GM12878 (cell line): ENCODE measurements around the gene SPAG9. TPM values are rescaled to one million over a fixed set of nuclear protein-coding genes. Genes with fewer than 3 reads are reported as not detected.

ENCODE experiments used
- ATAC-seq: fragments of 200-7000 bp; cut with Tn5 transposase; 3 replicates; pipeline ENCODE4 v1.9.1; 2020; ENCODE audit warnings: mild to moderate bottlenecking, moderate library complexity
- BruUV-seq: library from RNA; stranded (reverse); fragments of 400-500 nt; replicated peaks from 2 replicates; lab custom pipeline; 2021; lab: Mats Ljungman, UMichigan
- CTCF ChIA-PET: fragments of 300-600 bp; sonication (Branson Sonifier 250); formaldehyde crosslinking; extraction: SDS; loops from one replicate; lab custom pipeline; 2021; ENCODE audit warnings: inconsistent platforms; lab: Yijun Ruan, JAX
- POLR2A ChIA-PET: fragments of 350-600 bp; formaldehyde crosslinking; extraction: SDS; loops from one replicate; lab custom pipeline; 2021; ENCODE audit warnings: inconsistent platforms; lab: Charles Lee
- RAD21 ChIA-PET: fragments of 300-600 bp; sonication (Branson Sonifier 250); formaldehyde crosslinking; loops from one replicate; lab custom pipeline; 2023; ENCODE audit warnings: antibody characterized with exemption; ENCODE audit not compliant: unreplicated experiment; lab: Charles Lee
- SMC1A ChIA-PET: fragments of 300-600 bp; sonication (Branson Sonifier 250); formaldehyde crosslinking; loops from one replicate; lab custom pipeline; 2023; ENCODE audit not compliant: unreplicated experiment, uncharacterized antibody; lab: Charles Lee
- DNase-seq: peaks from one replicate; pipeline ENCODE4 v3.0.0-alpha.2; 2011; ENCODE audit warnings: low read depth, low spot score
- FAIRE-seq: peaks from 3 replicates; lab custom pipeline; 2011; peaks lifted over from hg19 to GRCh38; lab: Jason Lieb, UNC
- H2AFZ ChIP-seq: 2 replicates; pipeline ENCODE4 v1.6.0; 2011; ENCODE audit warnings: low read depth, low read length, control low read depth; ENCODE audit not compliant: control insufficient read depth
- H3K27ac ChIP-seq: 2 replicates; pipeline ENCODE4 v1.5.1; 2011; ENCODE audit warnings: control low read depth; ENCODE audit not compliant: control insufficient read depth, insufficient read depth
- H3K27me3 ChIP-seq, 2 experiments: replicated peaks in 1 of 2; 2 replicates each; pipeline versions ENCODE4 v1.6.0 to v1.6.1; 2011; ENCODE audit warnings: low read length in 1 of 2; ENCODE audit not compliant: control insufficient read depth in 2 of 2, insufficient read depth in 2 of 2
- H3K36me3 ChIP-seq, 2 experiments: 2 replicates each; pipeline ENCODE4 v1.5.1; 2011; ENCODE audit warnings: low read length in 1 of 2; ENCODE audit not compliant: control insufficient read depth in 2 of 2, insufficient read depth in 2 of 2
- H3K4me1 ChIP-seq: 2 replicates; pipeline ENCODE4 v1.6.1; 2011; ENCODE audit warnings: mild to moderate bottlenecking, low read length, moderate library complexity, mixed read lengths; ENCODE audit not compliant: control insufficient read depth, insufficient read depth
- H3K4me2 ChIP-seq: 2 replicates; pipeline ENCODE4 v1.6.0; 2011; ENCODE audit warnings: control low read depth; ENCODE audit not compliant: control insufficient read depth, insufficient read depth
- H3K4me3 ChIP-seq: fragments of 200-600 bp; sonication (generic); 2 replicates; pipeline ENCODE4 v1.5.1; 2016
- H3K79me2 ChIP-seq: 2 replicates; pipeline ENCODE4 v1.6.0; 2011; ENCODE audit warnings: low read length; ENCODE audit not compliant: control insufficient read depth, insufficient read depth
- H3K9ac ChIP-seq: 2 replicates; pipeline ENCODE4 v1.8.0; 2011; ENCODE audit warnings: low read length, control low read depth, mixed read lengths; ENCODE audit not compliant: control insufficient read depth, insufficient read depth
- H3K9me3 ChIP-seq: replicated peaks from 3 replicates; pipeline ENCODE4 v1.5.1; 2011; ENCODE audit warnings: mild to moderate bottlenecking, low read length; ENCODE audit not compliant: control insufficient read depth, insufficient read depth
- H4K20me1 ChIP-seq: 2 replicates; pipeline ENCODE4 v1.6.0; 2011; ENCODE audit not compliant: control insufficient read depth, insufficient read depth
- ATF7 ChIP-seq: fragments of 450-650 bp; IDR thresholded peaks from 2 replicates; pipeline ENCODE4 v1.6.1; 2016; ENCODE audit warnings: low read depth, mild to moderate bottlenecking
- BCL11A ChIP-seq: IDR thresholded peaks from 2 replicates; pipeline ENCODE4 v1.6.1; 2011; ENCODE audit warnings: low read depth, low read length
- BMI1 ChIP-seq: fragments of 450-650 bp; IDR thresholded peaks from 2 replicates; pipeline ENCODE4 v1.6.1; 2016; ENCODE audit warnings: mild to moderate bottlenecking, moderate library complexity, borderline replicate concordance
- CREB1 ChIP-seq: IDR thresholded peaks from 2 replicates; pipeline ENCODE4 v1.6.1; 2012; ENCODE audit warnings: low read depth, mild to moderate bottlenecking, inconsistent platforms
- LARP7 ChIP-seq: fragments of 450-650 bp; IDR thresholded peaks from 2 replicates; pipeline ENCODE4 v1.6.1; 2017; ENCODE audit warnings: mild to moderate bottlenecking
- POLR2AphosphoS5 ChIP-seq: IDR thresholded peaks from 2 replicates; pipeline ENCODE4 v1.6.1; 2011; ENCODE audit warnings: mild to moderate bottlenecking, low read length, inconsistent platforms
- SIN3A ChIP-seq: IDR thresholded peaks from 2 replicates; pipeline ENCODE4 v1.6.1; 2012; ENCODE audit warnings: low read depth, low read length, improper control_type of control experiment
- TCF3 ChIP-seq: IDR thresholded peaks from 2 replicates; pipeline ENCODE4 v1.6.1; 2012; ENCODE audit warnings: low read depth, mild to moderate bottlenecking, low read length, borderline replicate concordance; ENCODE audit not compliant: insufficient read depth
- TCF7 ChIP-seq: IDR thresholded peaks from 2 replicates; pipeline ENCODE4 v1.6.1; 2014; ENCODE audit warnings: antibody characterized with exemption, borderline replicate concordance
- ZNF217 ChIP-seq: fragments of 450-650 bp; IDR thresholded peaks from 2 replicates; pipeline ENCODE4 v1.6.1; 2017; ENCODE audit warnings: antibody characterized with exemption, mild to moderate bottlenecking
- WGBS: methylation state at CpG from one replicate; pipeline ENCODE4 v1.1.6; 2016; ENCODE audit warnings: low lambda C conversion rate; ENCODE audit not compliant: insufficient replicate concordance, insufficient coverage; ENCODE audit errors: missing lambda C conversion rate; 5-methylcytosine and 5-hydroxymethylcytosine counted together
- in situ Hi-C: fragments of 300-500 bp; cut with MboI; formaldehyde crosslinking; loops from 9 replicates; pipeline ENCODE4 v1.14.3; 2018; ENCODE audit warnings: mixed read lengths
- intact Hi-C: fragments of 100-400 bp; cut with micrococcal nuclease; formaldehyde crosslinking; loops from one replicate; pipeline ENCODE4 v1.14.2; 2022; ENCODE audit not compliant: unreplicated experiment
- polyA plus RNA-seq, 11 experiments: library from polyadenylated mRNA; depleted of rRNA in 4 of 11; unstranded in 6 of 11; stranded (reverse) in 5 of 11; fragments of >200 nt; fragmentation: Nextera tagmentation in 4 of 11; fragmentation: Illumina TruSeq in 1 of 11; extraction: Ambion mirVana in 4 of 11; extraction: Trizol in 1 of 11; gene quantifications; 1 replicate in 1 of 11; 2 replicates in 10 of 11; pipeline versions ENCODE4 v1.2.1 to v1.2.3, GENCODE V29; 2011 to 2016; ENCODE audit warnings: inconsistent platforms in 2 of 11, missing spikeins in 2 of 11, low read depth in 1 of 11
- total RNA-seq, 4 experiments: library from RNA; depleted of rRNA in 3 of 4; stranded (reverse); fragments of >200 nt in 3 of 4; fragmentation: Illumina TruSeq in 1 of 4; extraction: Trizol in 1 of 4; gene quantifications; 2 replicates each; pipeline versions ENCODE4 v1.2.1 to v1.2.3, GENCODE V29; 2013 to 2021
- TF ChIP-seq, protein P1 (sequence below): IDR thresholded peaks from 2 replicates; pipeline ENCODE4 v1.6.1; 2012; ENCODE audit warnings: low read length, inconsistent platforms
- TF ChIP-seq, protein P2 (sequence below): fragments of 450-650 bp; IDR thresholded peaks from 2 replicates; pipeline ENCODE4 v1.6.1; 2016; ENCODE audit warnings: mild to moderate bottlenecking
- TF ChIP-seq, protein P3 (sequence below): fragments of 450-650 bp; IDR thresholded peaks from 2 replicates; pipeline ENCODE4 v1.6.1; 2017; ENCODE audit warnings: low read depth, mild to moderate bottlenecking, moderate library complexity
- TF ChIP-seq, protein P4 (sequence below): fragments of 450-650 bp; IDR thresholded peaks from 2 replicates; pipeline ENCODE4 v1.6.1; 2017; ENCODE audit warnings: borderline replicate concordance

The SPAG9 gene
- total and polyA plus RNA-seq, 10 of the 15 experiments (the other 5 are each of a cell fraction or from before 2014, with no cell fraction given): 6.6 to 42.0 (median 24.9) TPM

DNA sequence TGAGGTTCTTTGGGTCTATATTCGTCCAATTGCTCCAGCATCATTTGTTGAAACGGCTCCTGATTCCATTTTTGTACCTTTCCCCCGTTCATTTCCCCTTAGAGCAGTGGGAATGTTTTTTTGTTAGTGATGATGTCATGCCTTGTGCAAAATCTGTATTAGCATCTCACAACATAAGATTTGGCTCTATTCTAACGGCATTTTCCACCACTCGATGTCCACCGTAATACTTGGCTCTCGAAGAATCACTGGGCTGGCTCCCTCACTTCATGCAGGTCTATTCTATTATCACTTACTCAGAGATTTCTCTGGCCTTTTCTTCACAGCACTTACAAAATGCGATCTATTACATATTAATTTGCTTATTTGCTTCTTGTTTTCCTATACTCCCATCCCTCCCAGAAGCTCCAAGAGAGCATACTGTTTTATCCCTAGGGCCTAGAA lies 32.1 kb upstream of the SPAG9 start:
- ATAC-seq (peak; percentile 2; the same call in 1 of the 3 replicates), FAIRE-seq (no peak), DNase-seq (no peak)
- TF ChIP-seq CREB1 (0 out of 2 replicates have a peak, but pooled peaks have one; percentile 12), POLR2AphosphoS5 (no peak), BMI1 (peak; percentile 7; the same call in 1 of the 2 replicates), SIN3A (no peak), TCF7 (no peak), BCL11A (no peak), ZNF217 (0 out of 2 replicates have a peak, but pooled peaks have one; percentile 16), ATF7 (peak; percentile 90), LARP7 (0 out of 2 replicates have a peak, but pooled peaks have one; percentile 28), TCF3 (no peak)
- TF ChIP-seq, protein P1, sequence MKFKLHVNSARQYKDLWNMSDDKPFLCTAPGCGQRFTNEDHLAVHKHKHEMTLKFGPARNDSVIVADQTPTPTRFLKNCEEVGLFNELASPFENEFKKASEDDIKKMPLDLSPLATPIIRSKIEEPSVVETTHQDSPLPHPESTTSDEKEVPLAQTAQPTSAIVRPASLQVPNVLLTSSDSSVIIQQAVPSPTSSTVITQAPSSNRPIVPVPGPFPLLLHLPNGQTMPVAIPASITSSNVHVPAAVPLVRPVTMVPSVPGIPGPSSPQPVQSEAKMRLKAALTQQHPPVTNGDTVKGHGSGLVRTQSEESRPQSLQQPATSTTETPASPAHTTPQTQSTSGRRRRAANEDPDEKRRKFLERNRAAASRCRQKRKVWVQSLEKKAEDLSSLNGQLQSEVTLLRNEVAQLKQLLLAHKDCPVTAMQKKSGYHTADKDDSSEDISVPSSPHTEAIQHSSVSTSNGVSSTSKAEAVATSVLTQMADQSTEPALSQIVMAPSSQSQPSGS: peak; percentile 44; the same call in 1 of the 2 replicates
- TF ChIP-seq, protein P2, sequence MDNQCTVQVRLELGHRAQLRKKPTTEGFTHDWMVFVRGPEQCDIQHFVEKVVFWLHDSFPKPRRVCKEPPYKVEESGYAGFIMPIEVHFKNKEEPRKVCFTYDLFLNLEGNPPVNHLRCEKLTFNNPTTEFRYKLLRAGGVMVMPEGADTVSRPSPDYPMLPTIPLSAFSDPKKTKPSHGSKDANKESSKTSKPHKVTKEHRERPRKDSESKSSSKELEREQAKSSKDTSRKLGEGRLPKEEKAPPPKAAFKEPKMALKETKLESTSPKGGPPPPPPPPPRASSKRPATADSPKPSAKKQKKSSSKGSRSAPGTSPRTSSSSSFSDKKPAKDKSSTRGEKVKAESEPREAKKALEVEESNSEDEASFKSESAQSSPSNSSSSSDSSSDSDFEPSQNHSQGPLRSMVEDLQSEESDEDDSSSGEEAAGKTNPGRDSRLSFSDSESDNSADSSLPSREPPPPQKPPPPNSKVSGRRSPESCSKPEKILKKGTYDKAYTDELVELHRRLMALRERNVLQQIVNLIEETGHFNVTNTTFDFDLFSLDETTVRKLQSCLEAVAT: peak; percentile 16; the same call in 1 of the 2 replicates
- TF ChIP-seq, protein P3, sequence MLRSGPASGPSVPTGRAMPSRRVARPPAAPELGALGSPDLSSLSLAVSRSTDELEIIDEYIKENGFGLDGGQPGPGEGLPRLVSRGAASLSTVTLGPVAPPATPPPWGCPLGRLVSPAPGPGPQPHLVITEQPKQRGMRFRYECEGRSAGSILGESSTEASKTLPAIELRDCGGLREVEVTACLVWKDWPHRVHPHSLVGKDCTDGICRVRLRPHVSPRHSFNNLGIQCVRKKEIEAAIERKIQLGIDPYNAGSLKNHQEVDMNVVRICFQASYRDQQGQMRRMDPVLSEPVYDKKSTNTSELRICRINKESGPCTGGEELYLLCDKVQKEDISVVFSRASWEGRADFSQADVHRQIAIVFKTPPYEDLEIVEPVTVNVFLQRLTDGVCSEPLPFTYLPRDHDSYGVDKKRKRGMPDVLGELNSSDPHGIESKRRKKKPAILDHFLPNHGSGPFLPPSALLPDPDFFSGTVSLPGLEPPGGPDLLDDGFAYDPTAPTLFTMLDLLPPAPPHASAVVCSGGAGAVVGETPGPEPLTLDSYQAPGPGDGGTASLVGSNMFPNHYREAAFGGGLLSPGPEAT: no peak
- TF ChIP-seq, protein P4, sequence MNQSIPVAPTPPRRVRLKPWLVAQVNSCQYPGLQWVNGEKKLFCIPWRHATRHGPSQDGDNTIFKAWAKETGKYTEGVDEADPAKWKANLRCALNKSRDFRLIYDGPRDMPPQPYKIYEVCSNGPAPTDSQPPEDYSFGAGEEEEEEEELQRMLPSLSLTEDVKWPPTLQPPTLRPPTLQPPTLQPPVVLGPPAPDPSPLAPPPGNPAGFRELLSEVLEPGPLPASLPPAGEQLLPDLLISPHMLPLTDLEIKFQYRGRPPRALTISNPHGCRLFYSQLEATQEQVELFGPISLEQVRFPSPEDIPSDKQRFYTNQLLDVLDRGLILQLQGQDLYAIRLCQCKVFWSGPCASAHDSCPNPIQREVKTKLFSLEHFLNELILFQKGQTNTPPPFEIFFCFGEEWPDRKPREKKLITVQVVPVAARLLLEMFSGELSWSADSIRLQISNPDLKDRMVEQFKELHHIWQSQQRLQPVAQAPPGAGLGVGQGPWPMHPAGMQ: no peak
- Histone ChIP-seq H3K36me3 (peaks cover 4 to 17% of the 10 kb centered on the region in 2 experiments), H2AFZ (peak overlapping the region; percentile 99), H3K9me3 (no peaks in the 10 kb centered on the region), H3K4me3 (peak overlapping the region; percentile 51), H3K4me2 (peak overlapping the region; percentile 99), H3K9ac (peak overlapping the region; percentile 61), H3K27me3 (no peaks in the 10 kb centered on the region), H4K20me1 (no peaks in the 10 kb centered on the region), H3K27ac (peak overlapping the region; percentile 82), H3K4me1 (peaks cover 7% of the 10 kb centered on the region), H3K79me2 (peaks cover 41% of the 10 kb centered on the region)
- intact Hi-C loops (loop anchor here (1.0 to 2.0 kb wide), 4 partner anchors 31 to 288 kb away; no protein-coding TSS in a partner anchor), in situ Hi-C loops (loop anchor here (5.0 kb wide), 2 partner anchors 150 to 285 kb away; partner anchors contain the start of gene TOB1)
- WGBS: 7% methylated on average over 8 of the region's 8 CpGs
- SMC1A ChIA-PET: interaction anchor here (0.7 to 3.8 kb wide), 28 partner anchors 10 to 301 kb away, joined by 3 to 64 read pairs (median 4); no protein-coding TSS in a partner anchor
- TSS peak; percentile 80 for BruUV-seq
- RAD21 ChIA-PET: interaction anchor here (0.6 to 1.7 kb wide), 19 partner anchors 10 to 299 kb away, joined by 3 to 35 read pairs (median 4); partner anchors contain the start of genes SPAG9 and TOB1
- CTCF ChIA-PET: interaction anchor here (0.6 to 4.6 kb wide), 34 partner anchors 11 to 520 kb away, joined by 3 to 103 read pairs (median 6); partner anchors contain the start of genes NME2 and SPAG9
- POLR2A ChIA-PET: interaction anchor here (0.7 to 1.6 kb wide), 8 partner anchors 32 to 287 kb away, joined by 3 to 15 read pairs (median 4); partner anchors contain the start of genes SPAG9 and TOB1
